Activated CD4-positive, alpha-beta T cell treated with anti-CD3 and anti-CD28 coated beads, Interleukin-10, Interleukin-2, amounts not matched to agents 100 ng/mL and 50 ng/mL, durations not matched to agents 16 hours and 8 hours (primary cell): ENCODE measurements around the gene CLPTM1L.
"Not testable (repeated sequence)": the region's sequence is repeated elsewhere in the genome, so short reads cannot be mapped to it uniquely, and the experiment has no call there.

Experiments
- DNase-seq: peaks from one replicate; pipeline ENCODE4 v3.0.0-alpha.2; 2020

The CLPTM1L gene

GRCh38 chr5:1359031-1359645 is 14.2 kb upstream of the CLPTM1L start:
- DNase-seq, result no peak

- DNase-seq, result no peak
Measured at GRCh38 chr5:1358726-1359025, 13.8 kb upstream of the CLPTM1L start.

- DNase-seq, result no peak
Measured at GRCh38 chr5:1357946-1358725, 13.2 kb upstream of the CLPTM1L start.

- no peak for DNase-seq
Measured at GRCh38 chr5:1356873-1357787, 12.2 kb upstream of the CLPTM1L start.

- no peak for DNase-seq
Measured at GRCh38 chr5:1354576-1354975, 9.7 kb upstream of the CLPTM1L start.

GRCh38 chr5:1352231-1353219 is 7.6 kb upstream of the CLPTM1L start:
- DNase-seq, result no peak

GRCh38 chr5:1351156-1351555 is 6.3 kb upstream of the CLPTM1L start:
- DNase-seq, result no peak

GRCh38 chr5:1349246-1349645 is 4.3 kb upstream of the CLPTM1L start:
- DNase-seq, result no peak

- DNase-seq, result no peak
Measured at GRCh38 chr5:1348986-1349245, 4.0 kb upstream of the CLPTM1L start.

GRCh38 chr5:1347571-1347970 is 2.7 kb upstream of the CLPTM1L start:
- DNase-seq, result no peak

- DNase-seq, result no peak
Measured at GRCh38 chr5:1346627-1347440, 1.9 kb upstream of the CLPTM1L start.

GRCh38 chr5:1345876-1346626 is 1.2 kb upstream of the CLPTM1L start:
- DNase-seq, result no peak

GRCh38 chr5:1343931-1344901 is 683 bp downstream of the CLPTM1L start:
- DNase-seq, result no peak

GRCh38 chr5:1343315-1343751 is 1.6 kb downstream of the CLPTM1L start:
- no peak for DNase-seq

- not testable (repeated sequence) for DNase-seq
Measured at GRCh38 chr5:1342711-1343110, 2.2 kb downstream of the CLPTM1L start.

- no peak for DNase-seq
Measured at GRCh38 chr5:1342268-1342667, 2.6 kb downstream of the CLPTM1L start.

- DNase-seq, result no peak
Measured at GRCh38 chr5:1341863-1342262, 3.0 kb downstream of the CLPTM1L start.

GRCh38 chr5:1339818-1340210 is 5.1 kb downstream of the CLPTM1L start:
- not testable (repeated sequence) for DNase-seq

- not testable (repeated sequence) for DNase-seq
Measured at GRCh38 chr5:1339139-1339817, 5.6 kb downstream of the CLPTM1L start.
